SK-N-SH treated with all-trans-retinoic acid at 6 μM for 48 hours (cell line): ENCODE results near the gene KIFAP3.

Experiments
- ATAC-seq: fragments of 200-7000 bp; cut with Tn5 transposase; 3 replicates; pipeline ENCODE4 v1.9.1; 2020; ENCODE audit warnings: mild to moderate bottlenecking, moderate library complexity
- ARNTL ChIP-seq: fragments of 450-650 bp; formaldehyde crosslinking; IDR thresholded peaks from 2 replicates; pipeline ENCODE4 v1.5.0; 2020; ENCODE audit warnings: low read depth, mild to moderate bottlenecking, moderate library complexity, borderline replicate concordance
- BACH2 ChIP-seq: fragments of 250-450 bp; sonication (Bioruptor Pico); IDR thresholded peaks from 2 replicates; pipeline ENCODE4 v1.9.0; 2021; ENCODE audit warnings: mild to moderate bottlenecking, borderline replicate concordance
- CSDC2 ChIP-seq: fragments of 250-450 bp; sonication (Bioruptor Pico); IDR thresholded peaks from 2 replicates; pipeline ENCODE4 v1.5.0; 2020; ENCODE audit warnings: mild to moderate bottlenecking, moderate library complexity
- ESRRG ChIP-seq: fragments of 250-450 bp; sonication (Bioruptor Pico); IDR thresholded peaks from 2 replicates; pipeline ENCODE4 v1.6.1; 2021; ENCODE audit warnings: mild to moderate bottlenecking
- GLIS3 ChIP-seq: fragments of 250-450 bp; sonication (Bioruptor Pico); IDR thresholded peaks from 2 replicates; pipeline ENCODE4 v1.5.0; 2020; ENCODE audit warnings: mild to moderate bottlenecking, moderate library complexity
- ISL1 ChIP-seq: fragments of 250-450 bp; sonication (Bioruptor Pico); IDR thresholded peaks from 2 replicates; pipeline ENCODE4 v2.1.2; 2022; ENCODE audit warnings: mild to moderate bottlenecking, moderate library complexity
- OSR1 ChIP-seq: fragments of 250-450 bp; sonication (Bioruptor Pico); IDR thresholded peaks from 2 replicates; pipeline ENCODE4 v1.8.0; 2022; ENCODE audit warnings: moderate library complexity, mild to moderate bottlenecking, inconsistent platforms
- PPARA ChIP-seq: fragments of 250-450 bp; sonication (Bioruptor Pico); IDR thresholded peaks from 2 replicates; pipeline ENCODE4 v1.5.0; 2020; ENCODE audit warnings: mild to moderate bottlenecking, borderline replicate concordance
- RARB ChIP-seq: fragments of 250-450 bp; sonication (Bioruptor Pico); IDR thresholded peaks from 2 replicates; pipeline ENCODE4 v1.8.0; 2021; ENCODE audit warnings: mild to moderate bottlenecking, moderate library complexity
- SNAI2 ChIP-seq: fragments of 250-450 bp; sonication (Bioruptor Pico); IDR thresholded peaks from 2 replicates; pipeline ENCODE4 v1.5.0; 2020; ENCODE audit warnings: mild to moderate bottlenecking, moderate library complexity
- TCF4 ChIP-seq: fragments of 250-450 bp; sonication (Bioruptor Pico); IDR thresholded peaks from 2 replicates; pipeline ENCODE4 v1.8.0; 2021; ENCODE audit warnings: mild to moderate bottlenecking, moderate library complexity, borderline replicate concordance
- ZC3H10 ChIP-seq: fragments of 250-450 bp; sonication (Bioruptor Pico); IDR thresholded peaks from 2 replicates; pipeline ENCODE4 v1.5.1; 2021; ENCODE audit warnings: mild to moderate bottlenecking, moderate library complexity
- ZFP3 ChIP-seq: fragments of 250-450 bp; sonication (Bioruptor Pico); IDR thresholded peaks from 2 replicates; pipeline ENCODE4 v1.5.0; 2020; ENCODE audit warnings: mild to moderate bottlenecking, moderate library complexity
- ZFP30 ChIP-seq: fragments of 450-650 bp; formaldehyde crosslinking; IDR thresholded peaks from 2 replicates; pipeline ENCODE4 v1.5.0; 2022; ENCODE audit warnings: mild to moderate bottlenecking, moderate library complexity
- ZNF565 ChIP-seq: fragments of 450-650 bp; formaldehyde crosslinking; conservative IDR thresholded peaks from 2 replicates; pipeline ENCODE4 v1.5.0; 2020; ENCODE audit warnings: low read depth, mild to moderate bottlenecking, moderate library complexity
- ZNF70 ChIP-seq: fragments of 450-650 bp; formaldehyde crosslinking; IDR thresholded peaks from 2 replicates; pipeline ENCODE4 v1.5.0; 2020; ENCODE audit warnings: mild to moderate bottlenecking, moderate library complexity
- ZNF8 ChIP-seq: fragments of 450-650 bp; formaldehyde crosslinking; IDR thresholded peaks from 2 replicates; pipeline ENCODE4 v1.5.0; 2020; ENCODE audit warnings: mild to moderate bottlenecking, moderate library complexity
- TF ChIP-seq, protein P1 (sequence below): fragments of 250-450 bp; sonication (Bioruptor Pico); IDR thresholded peaks from 2 replicates; pipeline ENCODE4 v1.8.0; 2021; ENCODE audit warnings: low read depth, mild to moderate bottlenecking, moderate library complexity, borderline replicate concordance
- TF ChIP-seq, protein P2 (sequence below): fragments of 250-450 bp; sonication (Bioruptor Pico); IDR thresholded peaks from 2 replicates; pipeline ENCODE4 v1.5.1; 2020; ENCODE audit warnings: low read depth, mild to moderate bottlenecking, moderate library complexity
- TF ChIP-seq, protein P3 (sequence below): fragments of 250-450 bp; sonication (Bioruptor Pico); IDR thresholded peaks from 2 replicates; pipeline ENCODE4 v1.8.0; 2020; ENCODE audit warnings: mild to moderate bottlenecking, moderate library complexity, borderline replicate concordance

The KIFAP3 gene

DNA sequence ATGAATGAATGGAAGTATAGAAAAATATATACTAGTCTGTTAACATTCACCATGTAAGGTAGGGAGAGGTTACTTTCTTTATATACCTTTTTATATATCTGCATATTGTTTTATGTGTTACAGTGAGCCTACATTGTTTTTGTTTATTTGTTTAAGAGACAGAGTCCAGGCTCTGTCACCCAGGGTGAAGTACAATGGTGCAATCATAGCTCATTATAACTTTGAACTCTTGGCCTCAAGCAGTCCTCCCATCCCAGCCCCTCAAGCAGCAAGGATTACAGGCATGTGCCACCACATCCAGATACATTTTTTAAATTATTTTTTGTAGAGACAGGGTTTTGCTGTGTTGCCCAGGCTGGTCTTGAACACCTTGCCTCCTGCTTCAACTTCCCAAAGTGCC, 173.4 kb downstream of the KIFAP3 start:
- no peak for ATAC-seq
- TF ChIP-seq TCF4 (CRISPR knock-in tag) (no peak), ZNF8 (CRISPR knock-in tag) (no peak), OSR1 (CRISPR knock-in tag) (no peak), ISL1 (CRISPR knock-in tag) (no peak), ZNF70 (CRISPR knock-in tag) (no peak), CSDC2 (CRISPR knock-in tag) (no peak), SNAI2 (CRISPR knock-in tag) (no peak)
- TF ChIP-seq, protein P1, sequence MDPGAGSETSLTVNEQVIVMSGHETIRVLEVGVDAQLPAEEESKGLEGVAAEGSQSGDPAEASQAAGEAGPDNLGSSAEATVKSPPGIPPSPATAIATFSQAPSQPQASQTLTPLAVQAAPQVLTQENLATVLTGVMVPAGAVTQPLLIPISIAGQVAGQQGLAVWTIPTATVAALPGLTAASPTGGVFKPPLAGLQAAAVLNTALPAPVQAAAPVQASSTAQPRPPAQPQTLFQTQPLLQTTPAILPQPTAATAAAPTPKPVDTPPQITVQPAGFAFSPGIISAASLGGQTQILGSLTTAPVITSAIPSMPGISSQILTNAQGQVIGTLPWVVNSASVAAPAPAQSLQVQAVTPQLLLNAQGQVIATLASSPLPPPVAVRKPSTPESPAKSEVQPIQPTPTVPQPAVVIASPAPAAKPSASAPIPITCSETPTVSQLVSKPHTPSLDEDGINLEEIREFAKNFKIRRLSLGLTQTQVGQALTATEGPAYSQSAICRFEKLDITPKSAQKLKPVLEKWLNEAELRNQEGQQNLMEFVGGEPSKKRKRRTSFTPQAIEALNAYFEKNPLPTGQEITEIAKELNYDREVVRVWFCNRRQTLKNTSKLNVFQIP (CRISPR knock-in tag), result no peak

DNA sequence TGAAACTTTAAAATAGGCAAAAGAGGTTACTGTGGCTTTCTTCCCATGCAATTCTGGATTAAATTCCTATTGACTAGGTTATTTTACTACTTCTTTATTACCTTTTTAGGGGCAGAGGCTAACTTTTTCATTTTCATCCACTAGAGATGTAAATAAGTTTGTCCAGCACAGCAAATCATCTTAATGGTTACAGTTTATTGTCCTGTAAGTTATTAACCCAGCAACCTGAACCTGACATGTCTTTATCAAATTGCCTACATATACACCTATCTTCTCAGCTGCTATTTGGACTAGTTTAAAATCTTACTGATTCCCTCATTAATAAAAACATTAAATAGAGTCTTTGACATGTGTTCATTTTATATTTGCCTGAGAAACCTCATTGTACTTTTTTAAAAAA, 173.9 kb downstream of the KIFAP3 start:
- no peak for ATAC-seq
- TF ChIP-seq, protein P2, sequence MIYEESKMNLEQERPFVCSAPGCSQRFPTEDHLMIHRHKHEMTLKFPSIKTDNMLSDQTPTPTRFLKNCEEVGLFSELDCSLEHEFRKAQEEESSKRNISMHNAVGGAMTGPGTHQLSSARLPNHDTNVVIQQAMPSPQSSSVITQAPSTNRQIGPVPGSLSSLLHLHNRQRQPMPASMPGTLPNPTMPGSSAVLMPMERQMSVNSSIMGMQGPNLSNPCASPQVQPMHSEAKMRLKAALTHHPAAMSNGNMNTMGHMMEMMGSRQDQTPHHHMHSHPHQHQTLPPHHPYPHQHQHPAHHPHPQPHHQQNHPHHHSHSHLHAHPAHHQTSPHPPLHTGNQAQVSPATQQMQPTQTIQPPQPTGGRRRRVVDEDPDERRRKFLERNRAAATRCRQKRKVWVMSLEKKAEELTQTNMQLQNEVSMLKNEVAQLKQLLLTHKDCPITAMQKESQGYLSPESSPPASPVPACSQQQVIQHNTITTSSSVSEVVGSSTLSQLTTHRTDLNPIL (CRISPR knock-in tag), result no peak
- no peak for TF ChIP-seq ZC3H10 (CRISPR knock-in tag)
- no peak for TF ChIP-seq ISL1 (CRISPR knock-in tag)
- no peak for TF ChIP-seq ZNF565 (CRISPR knock-in tag)
- TF ChIP-seq ZNF8 (CRISPR knock-in tag), result no peak
- no peak for TF ChIP-seq ESRRG (CRISPR knock-in tag)
- TF ChIP-seq ZFP3 (CRISPR knock-in tag), result no peak
- no peak for TF ChIP-seq CSDC2 (CRISPR knock-in tag)
- no peak for TF ChIP-seq ZFP30 (CRISPR knock-in tag)
- no peak for TF ChIP-seq BACH2

DNA sequence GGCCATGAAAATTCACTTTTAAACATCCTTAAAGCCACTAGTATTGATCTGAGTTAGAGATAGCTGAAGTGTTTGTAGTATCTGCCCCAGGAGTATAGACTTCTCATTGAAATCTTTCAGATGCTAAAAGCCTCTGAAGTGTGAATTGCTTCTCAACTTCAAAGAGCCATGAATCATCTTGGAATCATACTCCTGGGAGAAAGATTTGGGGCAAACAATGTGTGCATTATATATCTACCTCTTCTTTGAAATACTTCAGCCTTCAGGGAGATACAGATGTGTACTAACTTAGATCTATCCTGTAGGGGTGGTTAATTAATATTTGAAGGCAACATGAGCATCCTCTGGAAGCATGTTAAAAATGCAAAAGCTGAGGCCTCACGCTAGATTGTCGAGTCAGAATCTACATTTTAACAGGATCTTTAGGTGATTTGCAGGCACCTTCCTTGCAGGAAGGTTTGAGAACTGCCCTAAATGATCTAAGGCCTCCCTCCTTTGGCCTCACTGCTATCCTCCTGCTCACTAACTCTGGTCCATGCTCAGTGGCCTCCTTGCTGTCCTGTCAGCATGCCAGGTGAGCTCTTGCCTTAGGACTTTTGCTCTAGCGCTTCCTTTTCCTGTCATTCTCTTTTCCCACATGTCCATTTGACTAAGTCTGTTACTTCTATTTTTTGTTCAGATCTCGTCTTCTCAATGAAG, 174.8 kb downstream of the KIFAP3 start:
- ATAC-seq, result no peak
- TF ChIP-seq, protein P3, sequence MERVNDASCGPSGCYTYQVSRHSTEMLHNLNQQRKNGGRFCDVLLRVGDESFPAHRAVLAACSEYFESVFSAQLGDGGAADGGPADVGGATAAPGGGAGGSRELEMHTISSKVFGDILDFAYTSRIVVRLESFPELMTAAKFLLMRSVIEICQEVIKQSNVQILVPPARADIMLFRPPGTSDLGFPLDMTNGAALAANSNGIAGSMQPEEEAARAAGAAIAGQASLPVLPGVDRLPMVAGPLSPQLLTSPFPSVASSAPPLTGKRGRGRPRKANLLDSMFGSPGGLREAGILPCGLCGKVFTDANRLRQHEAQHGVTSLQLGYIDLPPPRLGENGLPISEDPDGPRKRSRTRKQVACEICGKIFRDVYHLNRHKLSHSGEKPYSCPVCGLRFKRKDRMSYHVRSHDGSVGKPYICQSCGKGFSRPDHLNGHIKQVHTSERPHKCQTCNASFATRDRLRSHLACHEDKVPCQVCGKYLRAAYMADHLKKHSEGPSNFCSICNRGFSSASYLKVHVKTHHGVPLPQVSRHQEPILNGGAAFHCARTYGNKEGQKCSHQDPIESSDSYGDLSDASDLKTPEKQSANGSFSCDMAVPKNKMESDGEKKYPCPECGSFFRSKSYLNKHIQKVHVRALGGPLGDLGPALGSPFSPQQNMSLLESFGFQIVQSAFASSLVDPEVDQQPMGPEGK, result no peak
- TF ChIP-seq PPARA (CRISPR knock-in tag), result no peak
- TF ChIP-seq, protein P2 (CRISPR knock-in tag), result no peak
- no peak for TF ChIP-seq GLIS3 (CRISPR knock-in tag)
- no peak for TF ChIP-seq ZFP30 (CRISPR knock-in tag)
- TF ChIP-seq TCF4 (CRISPR knock-in tag), result no peak

DNA sequence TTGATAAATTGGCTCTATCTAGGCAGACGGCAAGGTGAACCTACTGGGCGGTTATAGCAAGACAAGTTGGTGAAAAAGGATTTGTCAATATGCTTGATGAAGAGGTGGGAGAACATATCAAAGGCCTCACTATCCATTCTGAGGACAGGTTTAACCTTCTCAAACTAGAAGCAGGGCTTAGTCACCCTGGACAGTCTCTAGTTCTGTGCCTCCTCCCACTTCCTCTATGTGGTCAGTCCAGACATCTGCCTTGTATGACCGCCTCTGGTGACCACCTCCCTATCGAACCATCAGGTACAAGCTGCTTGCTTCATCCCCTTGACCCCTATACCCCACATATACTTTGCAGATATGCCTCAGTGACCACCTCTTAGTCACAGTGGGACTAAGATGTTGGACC, 178.5 kb downstream of the KIFAP3 start:
- no peak for ATAC-seq
- TF ChIP-seq ZNF565 (CRISPR knock-in tag), result no peak
- no peak for TF ChIP-seq RARB (CRISPR knock-in tag)
- no peak for TF ChIP-seq ARNTL (CRISPR knock-in tag)
- TF ChIP-seq ZC3H10 (CRISPR knock-in tag), result no peak
- TF ChIP-seq OSR1 (CRISPR knock-in tag), result no peak
- TF ChIP-seq SNAI2 (CRISPR knock-in tag), result no peak
- TF ChIP-seq BACH2, result no peak
- TF ChIP-seq ISL1 (CRISPR knock-in tag), result no peak
- TF ChIP-seq, protein P1 (CRISPR knock-in tag), result no peak
- TF ChIP-seq ZFP30 (CRISPR knock-in tag), result no peak
- no peak for TF ChIP-seq ESRRG (CRISPR knock-in tag)
- TF ChIP-seq, protein P3, result no peak
- TF ChIP-seq ZFP3 (CRISPR knock-in tag), result no peak
- no peak for TF ChIP-seq PPARA (CRISPR knock-in tag)
